MCF 10A (cell line): ENCODE results near the gene CEP85L. TPM values are rescaled to one million over a fixed set of nuclear protein-coding genes. Genes with fewer than 3 reads are reported as not detected.

Source experiments
- BruUV-seq: library from RNA; stranded (reverse); fragments of 400-500 nt; replicated peaks from 2 replicates; lab custom pipeline; 2021; lab: Mats Ljungman, UMichigan
- CTCF ChIA-PET: fragments of 300-600 bp; sonication (Branson Sonifier 250); formaldehyde crosslinking; extraction: SDS; loops from one replicate; lab custom pipeline; 2021; ENCODE audit warnings: antibody characterized with exemption, inconsistent platforms; lab: Yijun Ruan, JAX
- POLR2A ChIA-PET: fragments of 300-600, 350-650 bp; sonication (Branson Sonifier 250); formaldehyde crosslinking; extraction: SDS; loops from one replicate; lab custom pipeline; 2020; ENCODE audit warnings: antibody characterized with exemption, inconsistent platforms; lab: Yijun Ruan, JAX
- DNase-seq: peaks from one replicate; pipeline ENCODE4 v3.0.0-alpha.2; 2018; ENCODE audit not compliant: unreplicated experiment
- H3K27ac Mint-ChIP-seq: one replicate; pipeline ENCODE4 v1.8.0; 2022; ENCODE audit warnings: mild to moderate bottlenecking, low read depth, mixed read lengths; ENCODE audit not compliant: unreplicated experiment
- H3K27me3 Mint-ChIP-seq: one replicate; pipeline ENCODE4 v1.8.0; 2022; ENCODE audit warnings: mixed read lengths; ENCODE audit not compliant: insufficient read depth, unreplicated experiment
- H3K36me3 Mint-ChIP-seq: one replicate; pipeline ENCODE4 v1.8.0; 2022; ENCODE audit warnings: mild to moderate bottlenecking, moderate library complexity, mixed read lengths; ENCODE audit not compliant: insufficient read depth, unreplicated experiment
- H3K4me1 Mint-ChIP-seq: one replicate; pipeline ENCODE4 v1.8.0; 2022; ENCODE audit warnings: mixed read lengths; ENCODE audit not compliant: insufficient read depth, unreplicated experiment
- H3K4me3 Mint-ChIP-seq: one replicate; pipeline ENCODE4 v1.8.0; 2022; ENCODE audit warnings: mild to moderate bottlenecking, moderate library complexity, mixed read lengths; ENCODE audit not compliant: unreplicated experiment
- H3K9me3 Mint-ChIP-seq: one replicate; pipeline ENCODE4 v1.8.0; 2022; ENCODE audit warnings: mixed read lengths; ENCODE audit not compliant: unreplicated experiment
- intact Hi-C: fragments of 100-400 bp; cut with micrococcal nuclease; formaldehyde crosslinking; loops from 2 replicates; pipeline ENCODE4 v1.14.1; 2022
- total RNA-seq: library from RNA; stranded (reverse); gene quantifications from 2 replicates; pipeline ENCODE4 v1.2.3, GENCODE V29; 2022
- TF ChIP-seq, protein P1 (sequence below): fragments of 200-600 bp; IDR thresholded peaks from one replicate; pipeline ENCODE4 v1.8.0; 2022; ENCODE audit warnings: antibody characterized with exemption, mild to moderate bottlenecking; ENCODE audit not compliant: unreplicated experiment

Gene CEP85L
- total RNA-seq, 1 experiment from 2014 or later: 8.4 TPM

DNA sequence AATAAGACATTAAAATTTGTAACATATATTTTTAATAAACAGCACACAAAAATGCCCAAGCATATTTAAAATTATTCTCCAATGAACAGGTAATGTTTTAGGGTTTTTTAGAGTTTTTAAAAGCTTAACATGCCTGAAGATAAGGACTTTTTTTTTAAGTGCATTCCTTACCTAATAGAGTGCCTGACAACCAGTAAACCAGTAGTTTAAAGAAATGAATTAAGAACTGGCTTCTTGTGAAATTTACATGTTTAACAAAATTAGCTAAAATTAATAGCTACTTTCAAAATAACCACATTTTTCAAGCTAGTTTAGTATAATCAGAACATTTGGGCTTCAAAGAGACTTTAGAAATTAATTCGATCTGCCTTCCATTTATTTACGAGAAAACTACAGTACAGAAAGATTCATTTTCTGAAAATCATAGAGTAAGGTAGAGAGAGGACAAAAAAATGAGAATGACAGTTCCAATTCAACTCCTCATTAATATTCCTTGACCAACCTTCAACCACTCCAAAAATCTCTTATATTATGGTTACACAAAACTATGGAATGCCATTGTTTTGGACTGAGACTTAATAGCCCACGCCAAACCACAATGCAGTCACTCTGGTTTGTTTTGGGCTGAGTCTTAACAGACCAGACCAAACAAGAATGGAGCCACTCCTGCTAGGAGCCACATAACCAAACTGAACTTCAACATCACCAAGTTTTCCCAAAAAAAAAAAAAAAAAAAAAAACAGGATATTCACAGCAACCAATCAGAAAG is 109.0 kb downstream of the CEP85L start:
- H3K36me3 Mint-ChIP-seq: no peaks in the 10 kb centered on the region
- no peaks in the 10 kb centered on the region for H3K9me3 Mint-ChIP-seq
- no peak overlapping the region for H3K27ac Mint-ChIP-seq
- POLR2A ChIA-PET: no interaction called here
- no peak for DNase-seq
- CTCF ChIA-PET: interaction anchor here (0.5 to 1.5 kb wide), 5 partner anchors 9 to 700 kb away, joined by 3 to 4 read pairs (median 3); no protein-coding TSS in a partner anchor
- H3K4me3 Mint-ChIP-seq: no peak overlapping the region
- no peaks in the 10 kb centered on the region for H3K27me3 Mint-ChIP-seq
- TF ChIP-seq, protein P1, sequence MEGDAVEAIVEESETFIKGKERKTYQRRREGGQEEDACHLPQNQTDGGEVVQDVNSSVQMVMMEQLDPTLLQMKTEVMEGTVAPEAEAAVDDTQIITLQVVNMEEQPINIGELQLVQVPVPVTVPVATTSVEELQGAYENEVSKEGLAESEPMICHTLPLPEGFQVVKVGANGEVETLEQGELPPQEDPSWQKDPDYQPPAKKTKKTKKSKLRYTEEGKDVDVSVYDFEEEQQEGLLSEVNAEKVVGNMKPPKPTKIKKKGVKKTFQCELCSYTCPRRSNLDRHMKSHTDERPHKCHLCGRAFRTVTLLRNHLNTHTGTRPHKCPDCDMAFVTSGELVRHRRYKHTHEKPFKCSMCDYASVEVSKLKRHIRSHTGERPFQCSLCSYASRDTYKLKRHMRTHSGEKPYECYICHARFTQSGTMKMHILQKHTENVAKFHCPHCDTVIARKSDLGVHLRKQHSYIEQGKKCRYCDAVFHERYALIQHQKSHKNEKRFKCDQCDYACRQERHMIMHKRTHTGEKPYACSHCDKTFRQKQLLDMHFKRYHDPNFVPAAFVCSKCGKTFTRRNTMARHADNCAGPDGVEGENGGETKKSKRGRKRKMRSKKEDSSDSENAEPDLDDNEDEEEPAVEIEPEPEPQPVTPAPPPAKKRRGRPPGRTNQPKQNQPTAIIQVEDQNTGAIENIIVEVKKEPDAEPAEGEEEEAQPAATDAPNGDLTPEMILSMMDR: no peak
- intact Hi-C loops: no loop called here
- no peaks in the 10 kb centered on the region for H3K4me1 Mint-ChIP-seq
- no TSS peak for BruUV-seq

DNA sequence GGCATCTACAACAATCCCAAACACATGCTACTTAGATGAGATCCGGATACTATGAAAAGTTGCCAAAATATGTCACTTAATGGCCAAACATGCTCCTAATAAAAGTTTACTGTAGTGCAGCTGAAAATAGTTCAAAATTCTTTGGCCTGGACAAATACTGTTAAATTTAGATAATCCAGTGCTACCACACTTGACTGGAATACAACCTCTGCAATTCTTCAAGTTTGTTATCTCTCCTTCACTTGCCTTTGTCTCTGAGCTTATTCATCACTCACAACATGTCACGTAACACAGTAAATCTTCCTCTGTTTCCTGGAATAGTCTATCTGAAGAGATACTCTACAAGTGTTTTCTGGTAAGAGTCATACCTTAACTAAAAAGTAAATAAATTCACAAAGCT is 113.8 kb downstream of the CEP85L start:
- Mint-ChIP-seq H3K27me3 (no peaks in the 10 kb centered on the region), H3K4me3 (no peak overlapping the region), H3K9me3 (no peaks in the 10 kb centered on the region), H3K4me1 (no peaks in the 10 kb centered on the region), H3K36me3 (no peaks in the 10 kb centered on the region), H3K27ac (no peak overlapping the region)
- ChIA-PET POLR2A (interaction anchor here (0.6 kb wide), 1 partner anchor 20 kb away, joined by 3 read pairs; no protein-coding TSS in a partner anchor), CTCF (no interaction called here)
- intact Hi-C loops: no loop called here
- no peak for DNase-seq
- TF ChIP-seq, protein P1: no peak
- no TSS peak for BruUV-seq

DNA sequence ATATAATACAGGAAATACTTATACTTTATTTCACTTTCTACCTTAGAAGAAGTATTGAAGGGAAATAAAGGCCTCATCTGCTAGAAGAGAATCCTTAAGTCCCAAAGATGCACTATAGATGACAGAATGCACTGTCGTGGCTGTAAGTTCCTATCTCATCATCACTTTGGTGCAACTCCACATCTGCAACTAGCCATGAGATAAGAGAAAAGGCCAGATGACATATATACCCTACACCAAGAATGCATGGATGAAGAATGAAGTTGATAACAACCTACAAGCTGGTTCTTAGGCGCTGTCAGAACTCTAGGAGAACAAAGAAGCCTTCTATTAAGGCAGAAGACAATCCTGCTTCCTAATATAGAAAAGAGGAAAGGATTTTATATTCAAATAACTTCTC is 114.9 kb downstream of the CEP85L start:
- TF ChIP-seq, protein P1: no peak
- no peaks in the 10 kb centered on the region for H3K4me1 Mint-ChIP-seq
- DNase-seq: no peak
- peaks cover 6% of the 10 kb centered on the region for H3K9me3 Mint-ChIP-seq
- BruUV-seq: no TSS peak
- POLR2A ChIA-PET: no interaction called here
- H3K27me3 Mint-ChIP-seq: no peaks in the 10 kb centered on the region
- no peak overlapping the region for H3K27ac Mint-ChIP-seq
- H3K4me3 Mint-ChIP-seq: no peak overlapping the region
- H3K36me3 Mint-ChIP-seq: no peaks in the 10 kb centered on the region
- CTCF ChIA-PET: interaction anchor here (0.6 to 1.2 kb wide), 3 partner anchors 25 to 81 kb away, joined by 3 to 4 read pairs (median 4); no protein-coding TSS in a partner anchor
- intact Hi-C loops: no loop called here

DNA sequence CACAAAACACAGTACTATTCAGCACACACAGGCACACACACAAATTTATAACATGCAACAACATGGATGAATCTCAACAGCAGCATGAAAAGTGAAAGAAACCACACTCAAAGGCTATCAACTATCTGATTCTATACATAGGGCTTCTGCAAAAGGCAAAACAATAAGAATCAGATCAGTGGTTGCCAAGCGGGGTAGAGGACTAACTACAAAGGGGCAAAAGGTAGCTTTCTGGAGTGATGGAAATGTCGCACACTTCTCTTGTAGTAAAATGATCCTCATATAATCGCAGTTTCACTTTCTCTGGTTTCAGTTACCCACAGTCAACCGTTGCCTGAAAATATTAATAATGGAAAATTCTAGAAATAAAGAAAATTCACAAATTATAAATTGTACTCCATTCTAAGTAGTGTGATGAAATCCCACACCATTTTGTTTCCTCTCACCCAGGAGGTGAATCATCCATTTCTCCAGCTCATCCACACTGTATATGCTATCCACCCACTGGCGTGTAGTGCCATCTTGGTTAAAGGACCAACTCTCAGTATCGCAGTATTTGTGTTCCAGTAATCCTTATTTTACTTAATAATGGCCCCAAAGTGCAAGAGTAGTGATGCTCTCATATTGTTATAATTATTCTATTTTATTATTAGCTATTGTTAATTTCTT is 116.1 kb downstream of the CEP85L start:
- CTCF ChIA-PET: interaction anchor here (0.9 to 1.2 kb wide), 3 partner anchors 16 to 251 kb away, joined by 3 to 5 read pairs (median 4); no protein-coding TSS in a partner anchor
- H3K27me3 Mint-ChIP-seq: no peaks in the 10 kb centered on the region
- POLR2A ChIA-PET: interaction anchor here (0.7 kb wide), 1 partner anchor 12 kb away, joined by 3 read pairs; no protein-coding TSS in a partner anchor

More for the DNA sequence above, 116.1 kb downstream of the CEP85L start:
- TF ChIP-seq, protein P1: no peak
- peaks cover 18% of the 10 kb centered on the region for H3K9me3 Mint-ChIP-seq
- H3K27ac Mint-ChIP-seq: no peak overlapping the region
- no peaks in the 10 kb centered on the region for H3K36me3 Mint-ChIP-seq
- DNase-seq: no peak
- BruUV-seq: no TSS peak
- no peaks in the 10 kb centered on the region for H3K4me1 Mint-ChIP-seq
- intact Hi-C loops: no loop called here
- no peak overlapping the region for H3K4me3 Mint-ChIP-seq
